Prostate gland (tissue), 2 donors: ENCODE measurements around the gene GALK1. TPM values are rescaled to one million over a fixed set of nuclear protein-coding genes. Genes with fewer than 3 reads are reported as not detected.

ENCODE experiments used
- DNase-seq: peaks from one replicate; pipeline ENCODE4 v3.0.0-alpha.2; 2019; ENCODE audit warnings: low spot score
- H3K27ac ChIP-seq, 2 donors: fragments of 200-600 bp; sonication (generic); 2 replicates each; pipeline ENCODE4 v1.5.1; 2017 to 2019
- H3K27me3 ChIP-seq: fragments of 200-600 bp; sonication (generic); replicated peaks from 2 replicates; pipeline ENCODE4 v1.5.1; 2019; ENCODE audit not compliant: insufficient read depth
- H3K36me3 ChIP-seq, 2 donors: fragments of 200-600 bp; sonication (generic); 1 replicate in 1 of 2; 2 replicates in 1 of 2; pipeline versions ENCODE4 v1.5.1 to v1.8.1; 2017 to 2019
- H3K4me1 ChIP-seq: fragments of 200-600 bp; sonication (generic); replicated peaks from 2 replicates; pipeline ENCODE4 v1.5.1; 2019
- H3K4me3 ChIP-seq, 2 donors: fragments of 200-600 bp; sonication (generic); 2 replicates each; pipeline ENCODE4 v1.5.1; 2017 to 2019
- H3K9me3 ChIP-seq: fragments of 200-600 bp; sonication (generic); 2 replicates; pipeline ENCODE4 v1.5.1; 2017
- CTCF ChIP-seq, 4 experiments: fragments of 200-600 bp in 2 of 4; fragments of 450-650 bp in 2 of 4; sonication (generic) in 2 of 4; IDR thresholded peaks; 1 replicate in 3 of 4; 2 replicates in 1 of 4; pipeline ENCODE4 v1.5.1; 2016 to 2019; ENCODE audit warnings: antibody characterized with exemption in 4 of 4, mild to moderate bottlenecking in 2 of 4, moderate library complexity in 2 of 4
- POLR2A ChIP-seq: fragments of 450-650 bp; IDR thresholded peaks from one replicate; pipeline ENCODE4 v1.6.1; 2016; ENCODE audit warnings: antibody characterized with exemption, mild to moderate bottlenecking
- POLR2AphosphoS5 ChIP-seq: sonication (generic); formaldehyde crosslinking; IDR thresholded peaks from one replicate; pipeline ENCODE4 v1.6.1; 2017; ENCODE audit warnings: antibody characterized with exemption
- WGBS: methylation state at CpG from one replicate; pipeline ENCODE4 v1.1.5; 2018; 5-methylcytosine and 5-hydroxymethylcytosine counted together
- intact Hi-C: fragments of 100-400 bp; cut with DNase I; formaldehyde crosslinking; loops from one replicate; pipeline ENCODE4 v1.14.2; 2022
- total RNA-seq, 2 donors: library from RNA; depleted of rRNA; stranded (reverse); fragments of >200 nt; gene quantifications; one replicate each; pipeline ENCODE4 v1.1.0, GENCODE V29; 2016

Gene GALK1
- total RNA-seq, 2 donors from 2014 or later = 28.1 to 28.5 TPM

GRCh38 chr17:75743625-75744206 lies 21.3 kb downstream of the GALK1 start:
- no peaks in the 10 kb centered on the region for H3K4me1 ChIP-seq
- H3K27ac ChIP-seq = no peak overlapping the region
- intact Hi-C loops = loop anchor here (10.0 kb wide), 2 partner anchors 229 to 319 kb away; partner anchors contain the start of genes CASKIN2 and TSEN54
- H3K27me3 ChIP-seq = no peaks in the 10 kb centered on the region
- H3K36me3 ChIP-seq = no peaks in the 10 kb centered on the region
- no peaks in the 10 kb centered on the region for H3K9me3 ChIP-seq
- DNase-seq = no peak
- no peak for TF ChIP-seq CTCF (IDR thresholded peaks at IDR 0.05)
- no peak for TF ChIP-seq POLR2AphosphoS5
- no peak for TF ChIP-seq POLR2A
- WGBS = 89% methylated on average over 24 of the region's 25 CpGs
- H3K4me3 ChIP-seq = no peak overlapping the region

GRCh38 chr17:75742337-75742736 lies 22.7 kb downstream of the GALK1 start:
- Histone ChIP-seq H3K27ac (no peak overlapping the region), H3K36me3 (no peaks in the 10 kb centered on the region), H3K4me3 (no peak overlapping the region), H3K27me3 (no peaks in the 10 kb centered on the region), H3K4me1 (no peaks in the 10 kb centered on the region), H3K9me3 (no peaks in the 10 kb centered on the region)
- 92% methylated on average over 12 of the region's 25 CpGs for WGBS
- no peak for DNase-seq
- intact Hi-C loops = loop anchor here (10.0 kb wide), 2 partner anchors 228 to 318 kb away; partner anchors contain the start of genes CASKIN2 and TSEN54
- TF ChIP-seq POLR2A = no peak
- no peak for TF ChIP-seq CTCF (IDR thresholded peaks at IDR 0.05)
- TF ChIP-seq POLR2AphosphoS5 = no peak

- Histone ChIP-seq H3K27me3 (no peaks in the 10 kb centered on the region), H3K4me3 (no peak overlapping the region), H3K4me1 (no peaks in the 10 kb centered on the region), H3K27ac (no peak overlapping the region), H3K9me3 (no peaks in the 10 kb centered on the region), H3K36me3 (no peaks in the 10 kb centered on the region)
- no peak for DNase-seq
- no peak for TF ChIP-seq CTCF (IDR thresholded peaks at IDR 0.05)
- TF ChIP-seq POLR2AphosphoS5 = no peak
- TF ChIP-seq POLR2A = no peak
- 86% methylated on average over 17 of the region's 17 CpGs for WGBS
- intact Hi-C loops = loop anchor here (10.0 kb wide), 2 partner anchors 226 to 316 kb away; partner anchors contain the start of genes CASKIN2 and TSEN54
Observed at GRCh38 chr17:75740631-75741077, 24.3 kb downstream of the GALK1 start.

- no peak for TF ChIP-seq POLR2AphosphoS5
- TF ChIP-seq POLR2A = no peak
- no peak for TF ChIP-seq CTCF (IDR thresholded peaks at IDR 0.05)
- H3K27me3 ChIP-seq = no peaks in the 10 kb centered on the region
- H3K36me3 ChIP-seq = no peaks in the 10 kb centered on the region
Observed at GRCh38 chr17:75740215-75740614, 24.8 kb downstream of the GALK1 start.

GRCh38 chr17:75739801-75740200 lies 25.2 kb downstream of the GALK1 start:
- intact Hi-C loops = loop anchor here (10.0 kb wide), 2 partner anchors 225 to 315 kb away; partner anchors contain the start of genes CASKIN2 and TSEN54
- no peak overlapping the region for H3K4me3 ChIP-seq
- H3K36me3 ChIP-seq = no peaks in the 10 kb centered on the region
- no peak for DNase-seq
- TF ChIP-seq POLR2A = no peak
- TF ChIP-seq CTCF (IDR thresholded peaks at IDR 0.05) = no peak
- no peak for TF ChIP-seq POLR2AphosphoS5
- no peaks in the 10 kb centered on the region for H3K27me3 ChIP-seq
- no peaks in the 10 kb centered on the region for H3K4me1 ChIP-seq
- 91% methylated on average over 11 of the region's 14 CpGs for WGBS
- no peak overlapping the region for H3K27ac ChIP-seq
- no peaks in the 10 kb centered on the region for H3K9me3 ChIP-seq

More at GRCh38 chr17:75740215-75740614, 24.8 kb downstream of the GALK1 start:
- DNase-seq = no peak
- Histone ChIP-seq H3K27ac (no peak overlapping the region), H3K9me3 (no peaks in the 10 kb centered on the region), H3K4me3 (no peak overlapping the region), H3K4me1 (no peaks in the 10 kb centered on the region)
- intact Hi-C loops = loop anchor here (10.0 kb wide), 2 partner anchors 225 to 315 kb away; partner anchors contain the start of genes CASKIN2 and TSEN54
- 89% methylated on average over 16 of the region's 17 CpGs for WGBS
